ENCODE results near the gene CLEC2D. TPM values are rescaled to one million over a fixed set of nuclear protein-coding genes. Genes with fewer than 3 reads are reported as not detected.

The CLEC2D gene
- total RNA-seq, 1 experiment from 2014 or later = 1.9 TPM

GRCh38 chr12:9724023-9724422, 54.5 kb downstream of the CLEC2D start:
- intact Hi-C loops (cut with micrococcal nuclease) = no loop called here
- H2AFZ ChIP-seq (ENCODE audit: low read depth, low read length, poor library complexity, severe bottlenecking) = no peak overlapping the region
- DNase-seq (ENCODE audit: low read depth, low spot score) = no peak
- H3K4me2 ChIP-seq (ENCODE audit: low read length) = no peak overlapping the region
- no peaks in the 10 kb centered on the region for H4K20me1 ChIP-seq (ENCODE audit: insufficient read depth)
- RAD21 ChIA-PET (ENCODE audit: low non-redundant PET in 1 of 2, low total read pairs in 2 of 2, uncharacterized antibody in 2 of 2, unreplicated experiment in 2 of 2) = no interaction called here
- CTCF ChIA-PET = interaction anchor here (1.5 to 1.8 kb wide), 2 partner anchors 16 to 19 kb away, joined by 5 to 6 read pairs; no protein-coding TSS in a partner anchor
- no peaks in the 10 kb centered on the region for H3K4me1 ChIP-seq (ENCODE audit: control insufficient read depth in 1 of 2, insufficient read depth in 2 of 2, low read length in 2 of 2)
- H3K9me2 ChIP-seq (ENCODE audit: insufficient read depth) = no peaks in the 10 kb centered on the region
- no peaks in the 10 kb centered on the region for H3K79me2 ChIP-seq (ENCODE audit: insufficient read depth, low read length)
- BruUV-seq (replicated peaks) = no TSS peak
- H3K27ac ChIP-seq (ENCODE audit: low read depth, low read length) = no peak overlapping the region
- no peak for ATAC-seq
- no peak for TF ChIP-seq FOSL1 (IDR thresholded peaks at IDR 0.05; ENCODE audit: low read depth)
- no peak for TF ChIP-seq ZNF274 (IDR thresholded peaks at IDR 0.05; ENCODE audit: low read depth, low read length)
- TF ChIP-seq TCF7L2 (IDR thresholded peaks at IDR 0.05; ENCODE audit: borderline replicate concordance, extremely low read depth, insufficient read depth, insufficient read length) = no peak
- no peak for TF ChIP-seq CEBPB (IDR thresholded peaks at IDR 0.05; ENCODE audit: low read depth)
- TF ChIP-seq CTCF (IDR thresholded peaks at IDR 0.05 in 2 of 3, conservative IDR thresholded peaks at IDR 0.05 in 1 of 3; ENCODE audit: borderline replicate concordance in 1 of 3, insufficient read depth in 1 of 3, low read depth in 2 of 3, low read length in 2 of 3) = no peak
- TF ChIP-seq POLR2AphosphoS5 (IDR thresholded peaks at IDR 0.05; ENCODE audit: low read depth, low read length) = no peak
- TF ChIP-seq REST (IDR thresholded peaks at IDR 0.05; ENCODE audit: low read depth) = no peak
- no peak for TF ChIP-seq EZH2 (IDR thresholded peaks at IDR 0.05)
- TF ChIP-seq EGR1 (IDR thresholded peaks at IDR 0.05; ENCODE audit: low read depth) = no peak
- TF ChIP-seq JUND (IDR thresholded peaks at IDR 0.05) = no peak
- no peak for TF ChIP-seq RAD21 (IDR thresholded peaks at IDR 0.05; ENCODE audit: low read depth)
- TF ChIP-seq SRF (IDR thresholded peaks at IDR 0.05; ENCODE audit: low read depth) = no peak
- TF ChIP-seq POLR2A (IDR thresholded peaks at IDR 0.05; ENCODE audit: borderline replicate concordance, extremely low read depth, insufficient read depth, insufficient read length) = no peak
- no peaks in the 10 kb centered on the region for H3K9me3 ChIP-seq (ENCODE audit: control insufficient read depth in 1 of 2, insufficient read depth in 1 of 2, low read depth in 1 of 2, low read length in 2 of 2)
- peaks cover 58% of the 10 kb centered on the region for H3K27me3 ChIP-seq (ENCODE audit: insufficient read depth, low read length)
- no peak overlapping the region for H3K4me3 ChIP-seq (replicated peaks in 1 of 2; ENCODE audit: low read depth in 1 of 2, low read length in 2 of 2)
- POLR2A ChIA-PET = no interaction called here
- no peaks in the 10 kb centered on the region for H3K36me3 ChIP-seq (ENCODE audit: control insufficient read depth in 1 of 2, insufficient read depth in 2 of 2, low read length in 2 of 2)
- H3K9ac ChIP-seq (ENCODE audit: low read length) = no peak overlapping the region
